GM23248 (cell line): ENCODE measurements around the gene MOB2.

ENCODE experiments used
- EZH2 ChIP-seq: fragments of 200-600 bp; sonication (generic); IDR thresholded peaks from 2 replicates; pipeline ENCODE4 v1.6.1; 2018; ENCODE audit warnings: antibody characterized with exemption, mild to moderate bottlenecking; ENCODE audit not compliant: insufficient read depth, poor library complexity, severe bottlenecking
- EZH2phosphoT487 ChIP-seq: fragments of 200-600 bp; sonication (generic); IDR thresholded peaks from 2 replicates; pipeline ENCODE4 v1.6.1; 2018; ENCODE audit warnings: antibody characterized with exemption, moderate library complexity, mild to moderate bottlenecking, low read depth; ENCODE audit not compliant: insufficient read depth

DNA sequence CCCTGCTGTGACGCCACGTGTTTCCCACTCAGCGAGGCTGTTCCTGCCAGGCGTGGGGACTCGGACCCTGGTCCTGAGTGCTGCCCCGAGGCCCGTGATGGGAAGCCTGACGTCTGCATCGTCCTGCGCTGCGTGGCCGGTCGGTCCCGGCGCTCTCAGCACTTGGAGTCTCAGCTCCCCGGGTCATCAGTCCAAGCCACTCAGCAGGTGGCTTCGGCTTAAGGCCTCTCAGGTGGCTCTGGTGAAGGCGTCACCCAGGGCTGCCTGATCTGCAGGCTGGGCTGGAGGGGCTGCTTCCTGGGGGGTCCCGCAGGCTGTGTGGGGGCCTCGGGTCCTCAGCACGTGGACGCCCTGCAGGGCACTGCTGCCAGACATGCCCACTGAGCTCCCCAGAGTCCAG lies 61.6 kb downstream of the MOB2 start:
- TF ChIP-seq EZH2phosphoT487 = no peak
- no peak for TF ChIP-seq EZH2
